DMS79 (cell line): ENCODE data around the gene SHISA5.
"Not testable (repeated sequence)": the region's sequence is repeated elsewhere in the genome, so short reads cannot be mapped to it uniquely, and the experiment has no call there.

Source experiments
- DNase-seq: peaks from one replicate; lab custom pipeline; 2025; lab: John Stamatoyannopoulos, UW

SHISA5 gene

GRCh38 chr3:48519277-48519643, 15.3 kb upstream of the SHISA5 start:
- DNase-seq = no peak

- no peak for DNase-seq
Observed at GRCh38 chr3:48518638-48519276, 14.8 kb upstream of the SHISA5 start.

GRCh38 chr3:48518069-48518468, 14.1 kb upstream of the SHISA5 start:
- DNase-seq = no peak

DNA sequence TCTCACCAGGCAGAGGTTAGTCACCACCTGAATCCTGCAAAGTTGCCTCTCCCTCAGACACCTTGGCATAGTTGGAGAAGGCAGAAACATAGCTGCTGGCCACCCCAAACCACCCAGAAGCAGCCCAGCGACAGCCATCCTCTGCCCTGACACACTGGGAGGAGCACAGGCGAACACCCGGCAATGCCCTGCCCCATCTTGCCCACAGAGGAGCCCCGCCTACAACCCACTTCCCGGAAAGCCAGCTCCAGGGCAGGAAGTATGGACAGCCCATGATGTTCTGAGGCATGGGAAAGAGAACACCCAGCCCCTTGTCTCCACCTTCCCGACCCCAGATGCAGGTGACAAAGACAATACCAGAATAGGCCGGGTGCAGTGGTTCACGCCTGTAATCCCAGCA, 12.6 kb upstream of the SHISA5 start:
- DNase-seq = no peak

DNA sequence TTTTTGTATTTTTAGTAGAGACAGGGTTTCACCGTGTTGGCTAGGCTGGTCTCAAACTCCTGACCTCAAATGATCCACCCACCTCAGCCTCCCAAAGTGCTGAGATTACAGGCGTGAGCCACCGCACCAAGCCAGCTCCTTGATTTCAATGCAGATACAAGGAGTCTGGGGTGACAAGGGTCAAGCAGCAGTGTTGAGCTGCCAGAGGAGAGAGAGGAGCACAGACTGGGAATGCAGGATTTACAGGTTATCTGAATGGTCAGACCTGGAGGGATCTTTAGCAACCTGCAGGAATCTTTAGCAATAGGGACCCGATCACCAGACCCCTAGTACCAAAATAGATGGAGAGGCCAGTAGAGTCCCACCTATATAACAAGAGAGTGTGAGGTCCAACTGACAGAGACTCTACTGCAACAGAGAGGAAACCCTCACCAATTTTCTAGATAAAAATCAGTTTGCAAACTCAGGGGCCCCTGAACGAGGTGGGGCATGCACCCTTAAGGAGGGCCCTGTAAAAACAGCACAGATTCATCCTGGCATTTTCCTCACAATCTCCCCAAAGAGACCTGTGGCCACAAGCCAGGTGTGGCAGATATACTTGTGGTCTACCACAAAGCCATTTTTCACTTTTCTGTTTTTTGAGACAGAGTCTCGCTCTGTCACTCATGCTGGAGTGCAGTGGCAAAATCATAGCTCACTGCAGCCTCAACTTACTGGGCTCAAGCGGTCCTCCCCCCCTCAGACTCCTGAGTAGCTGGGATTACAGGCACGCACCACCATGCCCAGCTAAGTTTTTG, 10.7 kb upstream of the SHISA5 start:
- no peak for DNase-seq

DNA sequence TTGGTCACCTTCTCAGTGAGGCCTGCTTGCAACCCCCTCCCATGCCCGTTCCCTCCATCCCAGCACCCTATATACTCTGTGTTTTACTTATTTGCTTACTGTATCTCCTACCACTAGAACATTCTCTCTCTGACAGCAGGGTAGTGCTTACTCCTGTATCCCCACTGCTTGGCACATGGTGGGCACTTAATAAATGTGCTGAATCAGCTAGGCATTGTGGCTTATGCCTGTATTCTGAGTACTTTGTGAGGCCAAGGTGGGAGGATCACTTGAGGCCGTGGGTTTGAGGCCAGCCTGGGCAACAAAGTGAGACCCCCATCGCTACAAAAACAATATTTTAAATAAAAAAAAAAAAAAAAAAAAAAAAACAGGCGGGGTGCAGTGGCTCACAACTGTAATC, 7.6 kb upstream of the SHISA5 start:
- no peak for DNase-seq

GRCh38 chr3:48507256-48508061, 3.5 kb upstream of the SHISA5 start:
- peak; percentile 55 for DNase-seq

GRCh38 chr3:48505968-48506504, 2.1 kb upstream of the SHISA5 start:
- DNase-seq = no peak

- DNase-seq = no peak
Observed at GRCh38 chr3:48505146-48505545, 1.2 kb upstream of the SHISA5 start.

- DNase-seq = no peak
Observed at GRCh38 chr3:48503401-48504050, 448 bp downstream of the SHISA5 start.

DNA sequence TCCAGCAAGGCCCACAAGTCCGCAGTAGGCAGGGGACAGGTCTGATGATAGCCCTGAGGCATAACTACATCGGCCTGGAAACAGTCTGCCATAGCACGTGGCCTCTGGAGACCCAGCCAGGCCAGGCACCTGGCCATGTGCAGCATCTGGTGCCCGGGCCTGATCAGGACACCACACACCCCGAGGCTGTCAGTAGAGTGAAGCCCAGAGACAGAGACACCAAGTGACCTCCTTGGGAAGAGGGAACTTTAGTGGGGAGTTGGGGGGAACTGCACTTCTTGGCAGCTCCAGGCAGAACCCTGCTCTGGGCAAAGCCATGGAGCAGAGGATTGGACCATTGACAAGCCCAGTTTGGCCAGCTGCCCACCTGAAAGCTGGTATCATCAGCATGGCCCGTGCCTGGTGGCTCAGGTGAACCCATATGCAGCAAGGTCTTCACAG, 1.2 kb downstream of the SHISA5 start:
- DNase-seq = no peak

DNA sequence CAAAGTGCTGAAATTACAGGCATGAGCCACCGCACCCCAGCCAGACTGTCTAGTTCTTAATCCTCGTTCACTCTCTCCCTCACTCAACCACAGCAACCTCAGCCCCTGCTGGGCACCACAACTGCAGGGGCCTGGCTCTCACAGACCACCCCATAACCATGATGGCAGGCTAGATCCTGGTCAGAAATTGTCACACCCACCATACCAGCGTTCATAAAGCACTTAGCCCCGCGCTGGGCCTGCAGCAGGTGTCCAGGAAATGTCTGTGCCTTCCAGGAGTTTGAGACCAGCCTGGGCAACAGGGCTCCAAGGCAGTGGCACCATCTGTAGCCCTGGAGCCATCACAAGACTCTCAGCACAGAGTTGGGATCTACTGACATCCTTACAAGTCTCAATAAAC, 1.9 kb downstream of the SHISA5 start:
- DNase-seq = no peak

DNA sequence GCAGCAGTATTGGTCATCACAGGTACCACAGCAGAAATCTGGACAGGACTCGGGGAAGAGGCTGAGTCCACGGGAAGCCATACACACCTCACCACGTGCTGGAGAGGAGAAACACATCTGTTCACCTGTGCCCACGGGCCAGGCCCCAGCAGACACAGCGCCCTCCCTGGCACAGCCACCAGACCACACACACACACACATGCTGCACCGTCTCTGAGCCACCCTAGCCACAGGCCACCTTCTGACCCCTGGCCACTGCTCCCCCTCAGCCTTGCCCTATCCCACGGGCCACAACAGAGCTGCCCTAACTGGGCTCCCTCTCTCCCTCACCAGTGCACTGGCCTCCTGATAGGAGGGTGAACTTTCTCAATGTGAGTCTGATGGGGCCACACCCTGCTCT, 2.8 kb downstream of the SHISA5 start:
- no peak for DNase-seq

DNA sequence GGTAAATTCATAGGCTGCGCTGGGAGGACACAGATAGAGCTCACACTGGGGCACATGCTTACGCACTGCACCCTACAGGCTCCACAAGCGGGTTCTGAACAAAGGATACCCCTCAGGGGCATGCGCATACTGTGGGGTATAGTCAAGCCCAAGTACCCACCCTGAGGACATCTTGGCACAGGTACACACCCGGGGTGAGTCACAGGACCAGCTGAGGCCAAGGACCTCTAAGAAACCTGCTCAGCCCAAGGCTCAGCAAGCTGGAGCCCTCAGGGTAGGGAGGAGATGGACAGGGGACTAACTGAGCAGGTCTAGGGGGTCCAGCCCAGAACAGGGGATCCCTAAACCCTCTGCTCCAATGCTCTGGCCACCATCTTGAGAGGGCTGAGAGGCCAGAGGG, 3.3 kb downstream of the SHISA5 start:
- no peak for DNase-seq

DNA sequence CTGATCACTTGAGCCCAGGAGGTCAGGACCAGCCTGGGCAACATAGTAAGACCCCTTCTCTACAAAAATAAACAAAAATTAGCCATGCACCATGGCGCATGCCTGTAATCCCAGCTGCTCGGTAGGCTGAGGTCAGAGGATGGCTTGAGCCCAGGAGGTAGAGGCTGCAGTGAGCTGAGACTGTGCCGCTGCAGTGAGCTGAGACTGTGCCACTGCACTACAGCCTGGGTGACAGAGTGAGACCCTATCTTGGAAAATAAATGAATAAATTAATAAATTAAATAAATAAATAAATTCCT, 10.8 kb downstream of the SHISA5 start:
- no peak for DNase-seq

- no peak for DNase-seq
Observed at GRCh38 chr3:48492461-48493202, 11.3 kb downstream of the SHISA5 start.

DNA sequence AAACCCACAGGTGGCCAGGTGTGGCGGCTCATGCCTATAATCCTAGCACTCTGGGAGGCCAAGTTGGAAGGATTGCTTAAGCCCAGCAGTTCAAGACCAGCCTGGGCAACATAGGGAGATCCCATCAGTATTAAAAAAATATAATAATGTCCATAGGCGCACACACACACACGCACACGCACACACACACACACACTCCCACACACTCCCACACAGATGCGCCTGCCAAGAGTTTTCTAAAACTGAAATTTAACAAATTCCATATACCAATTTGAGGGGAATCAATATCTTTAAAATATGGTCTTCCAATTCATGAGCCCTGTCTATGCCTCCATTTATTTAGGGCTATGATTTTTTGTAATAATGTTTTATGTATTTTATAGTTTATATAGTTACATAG, 17.0 kb downstream of the SHISA5 start:
- no peak for DNase-seq

DNA sequence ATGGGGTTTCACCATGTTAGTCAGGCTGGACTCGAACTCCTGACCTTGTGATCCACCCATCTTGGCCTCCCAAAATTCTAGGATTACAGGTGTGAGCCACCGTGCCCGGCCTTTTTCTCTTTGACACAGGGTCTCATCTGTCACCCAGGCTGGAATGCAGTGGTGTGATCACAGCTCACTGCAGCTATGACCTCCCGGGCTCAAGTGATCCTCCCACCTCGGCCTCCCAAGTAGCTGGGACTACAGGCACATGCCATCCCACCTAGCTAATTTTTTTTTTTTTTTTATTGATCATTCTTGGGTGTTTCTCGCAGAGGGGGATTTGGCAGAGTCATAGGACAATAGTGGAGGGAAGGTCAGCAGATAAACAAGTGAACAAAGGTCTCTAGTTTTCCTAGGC, 21.2 kb downstream of the SHISA5 start:
- not testable (repeated sequence) for DNase-seq

GRCh38 chr3:48480891-48481290, 23.1 kb downstream of the SHISA5 start:
- DNase-seq = not testable (repeated sequence)

DNA sequence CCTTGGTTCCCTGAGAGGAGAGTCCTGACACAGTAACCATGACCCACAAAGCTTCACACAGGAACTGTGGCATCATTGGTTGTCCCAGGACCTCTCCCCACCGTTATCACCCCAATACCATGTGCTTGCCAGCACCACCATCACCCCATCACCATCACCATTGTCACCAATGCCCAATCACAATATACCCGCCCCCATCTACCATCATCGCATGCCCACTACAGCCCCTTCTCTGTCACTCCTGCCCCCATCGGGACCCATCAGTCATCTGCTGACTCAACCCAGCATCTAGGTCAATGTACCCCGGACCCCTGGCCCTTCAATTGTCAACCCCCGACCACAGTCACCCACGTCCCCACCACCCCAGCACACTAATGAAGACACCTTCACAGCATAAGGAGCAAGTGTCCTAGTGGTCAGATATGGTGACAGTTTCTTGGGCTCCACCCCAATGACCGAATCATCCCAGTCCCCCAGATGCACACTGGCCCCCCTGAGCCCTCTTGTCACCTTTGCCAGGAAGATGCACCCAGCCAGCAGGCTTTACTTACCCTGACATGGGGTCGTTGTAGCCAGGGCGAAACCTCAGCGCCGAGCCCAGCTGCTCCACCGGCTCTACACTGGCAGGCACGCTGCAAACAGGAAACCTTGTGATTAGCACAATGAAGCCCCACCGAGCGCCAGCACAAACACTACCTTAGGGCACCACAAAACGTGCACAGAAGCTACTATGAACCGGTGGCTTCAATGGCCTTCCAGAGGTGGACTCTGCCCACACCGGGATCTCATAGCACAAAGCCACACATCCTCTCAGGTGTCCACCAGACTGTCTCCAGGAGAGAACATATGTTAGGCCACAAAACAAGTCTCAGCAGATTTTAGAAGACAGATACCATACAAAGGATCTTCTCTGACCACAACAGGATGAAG, 25.1 kb downstream of the SHISA5 start:
- DNase-seq = no peak
